T-helper 2 cell treated with Interferon-gamma antibody and Interleukin-4, amounts not matched to agents 100 ng/mL and 5 ng/mL, for 36 hours (primary cell): ENCODE results near the gene KIF5C. TPM values are rescaled to one million over a fixed set of nuclear protein-coding genes. Genes with fewer than 3 reads are reported as not detected.

Source experiments
- intact Hi-C: fragments of 100-400 bp; cut with micrococcal nuclease; formaldehyde crosslinking; loops from one replicate; pipeline ENCODE4 v1.15.1; 2023
- total RNA-seq: library from RNA; stranded (reverse); gene quantifications from 2 replicates; pipeline ENCODE4 v1.2.3, GENCODE V29; 2022

The KIF5C gene
- total RNA-seq, 1 donor from 2014 or later: 12.5 TPM

GRCh38 chr2:149012545-149012944 lies 137.5 kb downstream of the KIF5C start:
- intact Hi-C loops: no loop called here

GRCh38 chr2:149015501-149015900 lies 140.5 kb downstream of the KIF5C start:
- intact Hi-C loops: no loop called here

GRCh38 chr2:149015926-149016563 lies 141.0 kb downstream of the KIF5C start:
- intact Hi-C loops: no loop called here

- intact Hi-C loops: loop anchor here (1.0 kb wide), 2 partner anchors 296 to 544 kb away; no protein-coding TSS in a partner anchor
These were observed 142.3 kb downstream of the KIF5C start for GRCh38 chr2:149017116-149017985.

- intact Hi-C loops: no loop called here
These were observed 144.0 kb downstream of the KIF5C start for GRCh38 chr2:149018981-149019380.

GRCh38 chr2:149019768-149020167 lies 144.7 kb downstream of the KIF5C start:
- intact Hi-C loops: no loop called here

- intact Hi-C loops: no loop called here
These were observed 145.4 kb downstream of the KIF5C start for GRCh38 chr2:149020432-149020851.

GRCh38 chr2:149021271-149021719 lies 146.3 kb downstream of the KIF5C start:
- intact Hi-C loops: no loop called here

GRCh38 chr2:149021761-149022160 lies 146.7 kb downstream of the KIF5C start:
- intact Hi-C loops: no loop called here

- intact Hi-C loops: no loop called here
These were observed 148.1 kb downstream of the KIF5C start for GRCh38 chr2:149023091-149023490.

GRCh38 chr2:149027590-149028250 lies 152.7 kb downstream of the KIF5C start:
- intact Hi-C loops: no loop called here

- intact Hi-C loops: no loop called here
These were observed 153.3 kb downstream of the KIF5C start for GRCh38 chr2:149028377-149028776.

GRCh38 chr2:149028891-149029290 lies 153.9 kb downstream of the KIF5C start:
- intact Hi-C loops: no loop called here

- intact Hi-C loops: no loop called here
These were observed 154.4 kb downstream of the KIF5C start for GRCh38 chr2:149029307-149029965.

- intact Hi-C loops: no loop called here
These were observed 156.4 kb downstream of the KIF5C start for GRCh38 chr2:149031396-149031795.

- intact Hi-C loops: no loop called here
These were observed 158.7 kb downstream of the KIF5C start for GRCh38 chr2:149033716-149034115.

GRCh38 chr2:149034406-149034805 lies 159.4 kb downstream of the KIF5C start:
- intact Hi-C loops: no loop called here

GRCh38 chr2:149036507-149037293 lies 161.7 kb downstream of the KIF5C start:
- intact Hi-C loops: no loop called here

GRCh38 chr2:149037851-149038250 lies 162.8 kb downstream of the KIF5C start:
- intact Hi-C loops: no loop called here

GRCh38 chr2:149038442-149039212 lies 163.6 kb downstream of the KIF5C start, which contains the start of gene LYPD6B:
Gene LYPD6B, plus strand, starts transcription at chr2:149038699. Its CDS starts 92,250 bp downstream, at chr2:149130949.
- intact Hi-C loops: no loop called here
